ENCODE results near the gene PEX6.

DNA sequence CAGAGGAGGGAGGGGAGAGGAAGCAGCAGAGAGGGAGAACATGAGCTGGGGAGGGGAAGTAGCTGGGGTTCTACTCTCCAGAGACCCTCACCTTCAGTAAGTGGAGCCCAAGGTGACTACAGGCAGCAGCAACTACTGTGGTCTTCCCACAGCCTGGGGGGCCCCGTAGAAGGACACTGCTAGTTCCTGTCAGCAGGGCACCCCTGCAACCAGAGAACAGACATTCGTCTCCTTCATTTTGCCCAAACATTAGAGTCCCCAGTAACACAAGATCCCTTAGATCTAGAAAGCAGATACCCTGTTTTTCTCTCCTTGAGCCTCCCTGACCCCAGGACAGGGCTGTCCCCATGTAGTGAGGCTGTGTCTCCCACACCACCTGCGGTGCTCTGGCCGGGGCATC, 10.2 kb downstream of the PEX6 start:
- TF ChIP-seq EZH2 (IDR thresholded peaks at IDR 0.05) (no peak), POLR2AphosphoS5 (IDR thresholded peaks at IDR 0.05; ENCODE audit: borderline replicate concordance, low read depth, low read length) (no peak), FOXP2 (optimal IDR thresholded peaks at IDR 0.05; ENCODE audit: control extremely low read depth, extremely low read length, insufficient read depth) (no peak)

Data from SK-N-MC (cell line).